T-cell (primary cell): ENCODE data around the gene SH3RF3. TPM values are rescaled to one million over a fixed set of nuclear protein-coding genes. Genes with fewer than 3 reads are reported as not detected.

Source experiments
- ATAC-seq, 4 experiments: fragments of 200-7000 bp in 3 of 4; fragments of 150-1000 bp in 1 of 4; cut with Tn5 transposase; replicated peaks in 1 of 4; 1 replicate in 3 of 4; 2 replicates in 1 of 4; pipeline ENCODE4 v1.10.0; 2021; ENCODE audit warnings: moderate library complexity in 3 of 4, mild to moderate bottlenecking in 2 of 4, moderate number of reproducible peaks in 1 of 4
- CTCF ChIA-PET, 2 donors: fragments of 300-600 bp; sonication (Branson Sonifier 250); formaldehyde crosslinking; loops; one replicate each; lab custom pipeline; 2022; ENCODE audit warnings: antibody characterized with exemption in 2 of 2; lab: Charles Lee
- POLR2A ChIA-PET, 2 donors: fragments of 300-600 bp; sonication (Branson Sonifier 250); formaldehyde crosslinking; loops; one replicate each; lab custom pipeline; 2022; ENCODE audit warnings: antibody characterized with exemption in 2 of 2; lab: Charles Lee
- DNase-seq, 35 experiments: peaks; one replicate each; pipeline versions ENCODE4 v3.0.0 to v3.0.0-alpha.2; 2013 to 2023
- H3K27ac ChIP-seq: one replicate; pipeline ENCODE4 v1.5.1; 2013; ENCODE audit warnings: low read length
- H3K27me3 ChIP-seq, 2 experiments: replicated peaks in 1 of 2; 1 replicate in 1 of 2; 2 replicates in 1 of 2; pipeline versions ENCODE4 v1.6.1 to v1.7.0; 2013; ENCODE audit warnings: low read length in 1 of 2, mixed read lengths in 1 of 2; ENCODE audit not compliant: control insufficient read depth in 2 of 2, insufficient read depth in 2 of 2; ENCODE audit errors: extremely low read depth in 1 of 2
- H3K36me3 ChIP-seq, 2 donors: 1 replicate in 1 of 2; 2 replicates in 1 of 2; pipeline versions ENCODE4 v1.6.1 to v1.7.0; 2013; ENCODE audit warnings: low read length in 1 of 2; ENCODE audit not compliant: control insufficient read depth in 2 of 2, insufficient read depth in 1 of 2; ENCODE audit errors: extremely low read depth in 1 of 2
- H3K4me1 ChIP-seq, 2 experiments: 1 replicate in 1 of 2; 2 replicates in 1 of 2; pipeline versions ENCODE4 v1.6.1 to v1.7.0; 2013; ENCODE audit warnings: low read length in 2 of 2, mixed read lengths in 1 of 2; ENCODE audit not compliant: insufficient read depth in 2 of 2, control insufficient read depth in 1 of 2; ENCODE audit errors: extremely low read depth in 1 of 2
- H3K4me3 ChIP-seq, 2 donors: 1 replicate in 1 of 2; 2 replicates in 1 of 2; pipeline versions ENCODE4 v1.5.1 to v1.7.0; 2013; ENCODE audit warnings: mild to moderate bottlenecking in 2 of 2, low read length in 1 of 2, moderate library complexity in 1 of 2; ENCODE audit not compliant: control insufficient read depth in 1 of 2; ENCODE audit errors: extremely low read depth in 1 of 2
- H3K9me3 ChIP-seq: 2 replicates; pipeline ENCODE4 v1.7.0; 2013
- H3K27ac Mint-ChIP-seq, 2 donors: one replicate each; pipeline ENCODE4 v1.8.0; 2020 to 2021; ENCODE audit warnings: mild to moderate bottlenecking in 2 of 2, mixed read lengths in 2 of 2
- H3K27me3 Mint-ChIP-seq, 2 donors: one replicate each; pipeline ENCODE4 v1.8.0; 2021 to 2022; ENCODE audit warnings: mixed read lengths in 2 of 2
- H3K36me3 Mint-ChIP-seq: one replicate; pipeline ENCODE4 v1.8.0; 2021; ENCODE audit warnings: mixed read lengths
- H3K4me1 Mint-ChIP-seq, 3 donors: one replicate each; pipeline ENCODE4 v1.8.0; 2020 to 2022; ENCODE audit warnings: mixed read lengths in 3 of 3, mild to moderate bottlenecking in 1 of 3
- H3K4me3 Mint-ChIP-seq, 3 donors: one replicate each; pipeline ENCODE4 v1.8.0; 2020 to 2022; ENCODE audit warnings: mild to moderate bottlenecking in 3 of 3, mixed read lengths in 3 of 3, moderate library complexity in 3 of 3
- H3K9me3 Mint-ChIP-seq, 3 donors: one replicate each; pipeline ENCODE4 v1.8.0; 2020 to 2022; ENCODE audit warnings: mixed read lengths in 3 of 3
- WGBS: methylation state at CpG from one replicate; pipeline ENCODE4 v1.1.5; 2013; ENCODE audit warnings: missing lambda C conversion rate; ENCODE audit not compliant: insufficient coverage; 5-methylcytosine and 5-hydroxymethylcytosine counted together
- total RNA-seq, 35 experiments: library from RNA in 6 of 35; stranded (reverse) in 6 of 35; fragments of 120-200 nt in 1 of 35; gene quantifications; one replicate each; pipeline versions ENCODE4 v1.2.1 to v1.2.4 and lab custom pipeline; 2013 to 2026

Gene SH3RF3
- total RNA-seq, 5 donors from 2014 or later (not counting 1 experiment from before 2014, with no cell fraction given) = 1.8 to 4.6 (median 3.6) TPM

DNA sequence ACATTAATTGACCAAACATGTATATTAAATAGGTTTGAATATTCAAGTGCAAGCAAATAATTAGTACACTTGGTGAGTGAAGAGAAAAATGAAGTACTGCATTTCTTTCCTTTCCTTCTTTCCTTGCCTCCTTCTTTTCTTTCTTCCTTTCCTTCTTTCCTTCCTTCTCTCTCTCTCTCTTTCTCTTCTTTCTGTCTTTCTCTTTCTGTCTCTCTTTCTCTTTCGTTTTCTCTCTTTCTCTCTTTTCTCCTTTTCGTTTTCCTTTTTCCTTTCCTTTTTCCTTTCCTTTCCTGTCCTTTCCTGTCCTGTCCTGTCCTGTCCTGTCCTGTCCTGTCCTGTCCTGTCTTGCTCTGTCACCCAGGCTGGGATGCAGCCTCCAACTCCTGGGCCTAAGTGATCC lies 119.6 kb downstream of the SH3RF3 start:
- Histone ChIP-seq H3K36me3 (no peaks in the 10 kb centered on the region), H3K27me3 (peaks cover 0 to 2% of the 10 kb centered on the region in 2 experiments), H3K4me3 (no peak overlapping the region), H3K27ac (no peak overlapping the region), H3K9me3 (no peaks in the 10 kb centered on the region), H3K4me1 (no peaks in the 10 kb centered on the region)
- Mint-ChIP-seq H3K27me3 (no peaks in the 10 kb centered on the region), H3K27ac (no peak overlapping the region), H3K4me1 (peaks cover 2 to 9% (median 9%) of the 10 kb centered on the region in 3 donors), H3K9me3 (no peaks in the 10 kb centered on the region), H3K4me3 (no peak overlapping the region), H3K36me3 (no peaks in the 10 kb centered on the region)
- ChIA-PET POLR2A (interaction anchor here in 1 of 2 donors (0.6 kb wide), 1 partner anchor 249 kb away, joined by 4 read pairs; no protein-coding TSS in a partner anchor), CTCF (no interaction called here)
- ATAC-seq (no peak), DNase-seq (no peak)
- WGBS = 73% methylated on average over 2 of the region's 2 CpGs

- 97% methylated on average over 5 of the region's 7 CpGs for WGBS
- Mint-ChIP-seq H3K4me3 (no peak overlapping the region), H3K9me3 (no peaks in the 10 kb centered on the region), H3K27ac (no peak overlapping the region), H3K36me3 (no peaks in the 10 kb centered on the region), H3K4me1 (peaks cover 13 to 30% (median 13%) of the 10 kb centered on the region in 3 donors), H3K27me3 (peaks cover 0 to 4% of the 10 kb centered on the region in 2 donors)
- no peaks in the 10 kb centered on the region for H3K4me1 ChIP-seq
- CTCF ChIA-PET = no interaction called here
- peaks cover 0 to 12% of the 10 kb centered on the region in 2 experiments for H3K27me3 ChIP-seq
- H3K9me3 ChIP-seq = no peaks in the 10 kb centered on the region
- H3K27ac ChIP-seq = no peak overlapping the region
- POLR2A ChIA-PET = no interaction called here
- no peak overlapping the region for H3K4me3 ChIP-seq
- no peak for DNase-seq
- H3K36me3 ChIP-seq = no peaks in the 10 kb centered on the region
- ATAC-seq = no peak
Measured at GRCh38 chr2:109253217-109253616, 124.2 kb downstream of the SH3RF3 start.

DNA sequence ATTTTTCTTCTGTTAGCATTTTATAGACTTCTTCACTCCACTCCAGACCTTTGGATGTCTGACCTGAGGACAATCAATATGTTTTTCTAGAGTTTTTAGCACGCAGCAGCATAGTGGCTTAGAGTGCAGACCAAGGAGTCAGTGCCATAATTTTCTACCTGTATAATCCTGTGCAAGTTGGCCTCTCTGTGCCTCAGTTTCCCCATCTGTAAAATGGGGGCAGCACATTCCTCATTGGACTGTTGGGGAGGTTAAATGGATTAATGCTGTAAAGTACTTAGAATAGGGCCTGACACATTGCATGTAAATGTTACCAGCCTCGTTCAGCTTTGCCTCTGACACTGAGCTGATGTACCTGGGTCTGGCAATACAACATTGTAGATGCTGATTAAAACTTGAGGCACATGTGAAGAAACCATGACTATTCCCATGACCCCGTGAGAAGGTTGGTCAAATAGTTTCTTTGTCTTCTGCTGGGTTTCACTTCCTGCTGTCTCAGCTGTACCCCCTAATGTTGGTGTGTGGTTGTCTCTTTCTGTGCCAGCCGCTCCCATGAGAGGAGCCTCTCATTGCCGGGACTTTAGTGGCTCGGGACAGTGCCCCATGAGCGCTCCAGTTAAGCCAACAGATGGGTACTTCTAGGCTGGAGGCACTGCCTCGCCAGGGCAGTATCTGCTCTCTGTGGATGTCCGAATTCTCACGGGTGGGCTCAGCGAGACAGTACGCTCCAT lies 125.3 kb downstream of the SH3RF3 start:
- H3K27ac Mint-ChIP-seq = no peak overlapping the region
- Histone ChIP-seq H3K27me3 (peaks cover 0 to 17% of the 10 kb centered on the region in 2 experiments), H3K36me3 (no peaks in the 10 kb centered on the region), H3K4me3 (no peak overlapping the region), H3K9me3 (no peaks in the 10 kb centered on the region), H3K27ac (no peak overlapping the region), H3K4me1 (no peaks in the 10 kb centered on the region)
- peaks cover 0 to 4% of the 10 kb centered on the region in 2 donors for H3K27me3 Mint-ChIP-seq
- H3K9me3 Mint-ChIP-seq = no peaks in the 10 kb centered on the region
- peaks cover 13 to 22% (median 13%) of the 10 kb centered on the region in 3 donors for H3K4me1 Mint-ChIP-seq
- ChIA-PET CTCF (no interaction called here), POLR2A (no interaction called here)
- ATAC-seq (no peak), DNase-seq (no peak)
- WGBS = 86% methylated on average over 11 of the region's 12 CpGs
- no peaks in the 10 kb centered on the region for H3K36me3 Mint-ChIP-seq
- H3K4me3 Mint-ChIP-seq = no peak overlapping the region

DNA sequence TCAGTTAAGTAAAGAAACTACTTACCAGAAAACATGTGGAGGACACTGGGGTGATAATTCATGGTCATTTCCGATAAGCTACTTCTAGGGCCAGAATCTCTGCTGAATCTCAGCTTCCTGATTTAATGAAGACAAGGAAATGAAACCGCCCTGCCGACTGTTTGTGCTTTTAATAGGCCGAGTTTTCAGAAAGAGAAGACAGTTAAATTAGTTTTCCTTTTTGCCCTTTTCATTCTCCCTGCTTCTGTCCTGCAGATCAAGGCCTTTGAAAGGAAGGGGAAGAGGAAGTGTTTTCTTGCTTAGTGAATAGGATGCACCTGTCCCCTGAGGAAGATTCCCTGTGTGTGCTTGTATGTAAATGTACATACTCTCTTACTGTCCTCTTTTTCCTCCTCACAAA lies 126.6 kb downstream of the SH3RF3 start:
- CTCF ChIA-PET = no interaction called here
- no peak for DNase-seq
- no CpG with 5 or more reads among the region's 4 CpGs for WGBS

DNA sequence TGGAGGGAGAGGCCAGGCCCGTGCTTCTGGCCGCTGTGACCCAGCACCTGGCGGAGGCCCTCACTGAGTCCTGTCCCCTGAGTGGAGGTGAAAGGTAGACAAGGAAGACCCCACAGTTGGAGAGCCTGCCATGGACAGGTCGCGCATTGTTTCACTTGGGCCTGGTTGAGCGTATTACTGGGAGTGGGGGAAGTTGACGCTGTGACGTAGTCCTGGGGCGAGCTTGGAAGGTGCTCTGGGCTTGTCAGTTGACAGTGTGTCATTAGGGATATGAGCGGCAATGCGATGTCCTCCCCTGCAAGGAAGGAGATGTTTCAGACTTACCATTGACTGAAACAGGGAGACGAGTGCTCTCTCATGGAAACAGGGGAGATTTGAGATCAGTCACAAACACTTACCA lies 127.1 kb downstream of the SH3RF3 start:
- ATAC-seq (no peak), DNase-seq (no peak)
- POLR2A ChIA-PET = no interaction called here
- H3K9me3 Mint-ChIP-seq = no peaks in the 10 kb centered on the region
- peaks cover 0 to 24% of the 10 kb centered on the region in 2 experiments for H3K27me3 ChIP-seq
- WGBS = 81% methylated on average over 9 of the region's 12 CpGs
- no peaks in the 10 kb centered on the region for H3K9me3 ChIP-seq
- no peaks in the 10 kb centered on the region for H3K36me3 Mint-ChIP-seq
- CTCF ChIA-PET = no interaction called here
- H3K4me1 Mint-ChIP-seq = peaks cover 12 to 39% (median 28%) of the 10 kb centered on the region in 3 donors
- H3K4me1 ChIP-seq = peaks cover 0 to 5% of the 10 kb centered on the region in 2 experiments
- peaks cover 0 to 4% of the 10 kb centered on the region in 2 donors for H3K27me3 Mint-ChIP-seq
- no peak overlapping the region for H3K4me3 ChIP-seq
- no peak overlapping the region for H3K27ac Mint-ChIP-seq
- H3K27ac ChIP-seq = no peak overlapping the region
- H3K36me3 ChIP-seq = no peaks in the 10 kb centered on the region
- no peak overlapping the region for H3K4me3 Mint-ChIP-seq

More for the DNA sequence above, 126.6 kb downstream of the SH3RF3 start:
- Mint-ChIP-seq H3K9me3 (no peaks in the 10 kb centered on the region), H3K27me3 (peaks cover 0 to 4% of the 10 kb centered on the region in 2 donors), H3K4me3 (no peak overlapping the region), H3K27ac (no peak overlapping the region), H3K36me3 (no peaks in the 10 kb centered on the region), H3K4me1 (peaks cover 12 to 34% (median 24%) of the 10 kb centered on the region in 3 donors)
- Histone ChIP-seq H3K4me1 (peaks cover 0 to 4% of the 10 kb centered on the region in 2 experiments), H3K36me3 (no peaks in the 10 kb centered on the region), H3K4me3 (no peak overlapping the region), H3K9me3 (no peaks in the 10 kb centered on the region), H3K27me3 (peaks cover 0 to 21% of the 10 kb centered on the region in 2 experiments), H3K27ac (no peak overlapping the region)
- POLR2A ChIA-PET = interaction anchor here in 1 of 2 donors (0.6 kb wide), 1 partner anchor 229 kb away, joined by 3 read pairs; no protein-coding TSS in a partner anchor
- ATAC-seq = no peak

DNA sequence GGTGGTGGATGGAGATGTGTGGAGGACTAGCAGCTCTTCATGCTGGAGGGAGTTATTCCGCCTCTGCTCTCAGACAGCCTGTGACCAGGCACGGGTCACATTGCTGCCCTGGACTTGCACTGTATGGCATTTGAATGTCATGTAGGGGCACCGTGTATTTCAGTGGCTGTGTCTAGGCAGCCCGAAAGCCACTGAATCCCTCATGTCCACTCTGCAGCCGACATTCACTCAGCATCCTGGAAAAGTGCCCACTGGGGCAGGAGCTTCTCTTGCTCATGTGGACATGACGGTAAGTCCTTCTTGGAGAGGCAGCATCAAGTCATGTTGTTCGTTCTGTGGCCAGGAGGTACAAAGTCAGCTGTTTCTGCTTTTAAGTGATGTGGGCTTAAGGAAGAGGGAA lies 127.9 kb downstream of the SH3RF3 start:
- peaks cover 0 to 7% of the 10 kb centered on the region in 2 experiments for H3K4me1 ChIP-seq
- no peaks in the 10 kb centered on the region for H3K9me3 ChIP-seq
- no peak overlapping the region for H3K4me3 ChIP-seq
- no peak for DNase-seq
- Mint-ChIP-seq H3K9me3 (no peaks in the 10 kb centered on the region), H3K27me3 (peaks cover 0 to 4% of the 10 kb centered on the region in 2 donors), H3K4me1 (peaks cover 15 to 44% (median 32%) of the 10 kb centered on the region in 3 donors), H3K27ac (no peak overlapping the region), H3K36me3 (no peaks in the 10 kb centered on the region), H3K4me3 (no peak overlapping the region)
- H3K27me3 ChIP-seq = peaks cover 0 to 22% of the 10 kb centered on the region in 2 experiments
- WGBS = 96% methylated on average over 7 of the region's 7 CpGs
- ATAC-seq = no peak
- no peaks in the 10 kb centered on the region for H3K36me3 ChIP-seq
- H3K27ac ChIP-seq = no peak overlapping the region
- POLR2A ChIA-PET = no interaction called here
- CTCF ChIA-PET = no interaction called here
